Left lung (tissue), 14 donors: Measurements from ENCODE around the gene EMILIN1. TPM values are rescaled to one million over a fixed set of nuclear protein-coding genes. Genes with fewer than 3 reads are reported as not detected.

Experiments
- ATAC-seq: fragments of 200-7000 bp; cut with Tn5 transposase; one replicate; pipeline ENCODE4 v1.9.1; 2020; ENCODE audit warnings: moderate library complexity
- DNase-seq, 4 donors: peaks; one replicate each; pipeline ENCODE4 v3.0.0-alpha.2; 2013 to 2020
- H3K27ac ChIP-seq, 2 donors: fragments of 200-600 bp; sonication (generic) in 1 of 2; one replicate each; pipeline versions ENCODE4 v1.5.0 to v1.8.0; 2020 to 2021
- H3K27me3 ChIP-seq, 2 donors: fragments of 200-600 bp; sonication (generic) in 1 of 2; one replicate each; pipeline versions ENCODE4 v1.5.0 to v1.8.0; 2020 to 2021
- H3K36me3 ChIP-seq, 2 donors: fragments of 200-600 bp; sonication (generic) in 1 of 2; one replicate each; pipeline versions ENCODE4 v1.5.0 to v1.8.0; 2020 to 2021
- H3K4me1 ChIP-seq, 2 donors: fragments of 200-600 bp; one replicate each; pipeline ENCODE4 v1.8.0; 2021
- H3K4me3 ChIP-seq, 2 donors: fragments of 200-600 bp; sonication (generic) in 1 of 2; one replicate each; pipeline versions ENCODE4 v1.5.0 to v1.8.0; 2020 to 2021; ENCODE audit warnings: mild to moderate bottlenecking in 1 of 2
- H3K9me3 ChIP-seq, 2 donors: fragments of 200-600 bp; sonication (generic) in 1 of 2; one replicate each; pipeline versions ENCODE4 v1.5.0 to v1.8.0; 2020 to 2021
- intact Hi-C, 2 donors: fragments of 100-400 bp; cut with DNase I; formaldehyde crosslinking; loops; one replicate each; pipeline versions ENCODE4 v1.11.2 to v1.14.2; 2022
- long read RNA-seq, 12 donors: library from polyadenylated mRNA in 2 of 12; unstranded in 2 of 12; transcript quantifications; one replicate each; pipeline ENCODE4 v2.0.0 and lab custom pipeline, GENCODE V29; 2019 to 2026
- polyA plus RNA-seq, 6 donors: library from polyadenylated mRNA; unstranded; fragments of 120-200 nt; gene quantifications; one replicate each; pipeline ENCODE4 v1.2.1, GENCODE V29; 2013; ENCODE audit not compliant: insufficient read length in 6 of 6
- total RNA-seq, 2 donors: library from RNA; stranded (reverse); fragmentation: NEBNext Ultra II Directional; extraction: Animal tissue kit (Norgen Biotek cat#: 25700); gene quantifications; one replicate each; pipeline ENCODE4 v1.2.1, GENCODE V29; 2021
- TF ChIP-seq, protein P1 (sequence below), 2 donors: fragments of 200-600 bp; sonication (generic) in 1 of 2; IDR thresholded peaks; one replicate each; pipeline versions ENCODE4 v1.5.0 to v1.8.0; 2021; ENCODE audit warnings: antibody characterized with exemption in 2 of 2
- donor health status: DM: no; HTN: yes; CAD: no.
- donor health status: DM: no; HTN: no; CAD: no.

EMILIN1 gene
- 100 to 1,000 TPM; 151 to 161 TPM for total RNA-seq
- 100 to 1,000 TPM; 137 to 268 (median 197) TPM for polyA plus RNA-seq
- long read RNA-seq, donor 1, transcript EMILIN1-201 (8 exons, 3,943 nt) = major isoform, 13 of 128 reads
- long read RNA-seq, donor 1, partial matches to known transcripts = 115 of 128 reads
- long read RNA-seq, donor 1, other reads (novel, unspliced or antisense) = 0 of 128 reads
- long read RNA-seq, donor 2, transcript EMILIN1-201 (8 exons, 3,943 nt) = major isoform, 11 of 153 reads
- long read RNA-seq, donor 2, partial matches to known transcripts = 132 of 153 reads
- long read RNA-seq, donor 2, other reads (novel, unspliced or antisense) = 9 of 153 reads
- long read RNA-seq, donor 3, transcript EMILIN1-201 (8 exons, 3,943 nt) = major isoform, 19 of 77 reads
- long read RNA-seq, donor 3, partial matches to known transcripts = 39 of 77 reads
- long read RNA-seq, donor 3, other reads (novel, unspliced or antisense) = 19 of 77 reads
- long read RNA-seq, donor 4, partial matches to known transcripts = 4 of 4 reads
- long read RNA-seq, donor 4, other reads (novel, unspliced or antisense) = 0 of 4 reads
- long read RNA-seq, donor 5, transcript EMILIN1-201 (8 exons, 3,943 nt) = major isoform, 8 of 101 reads
- long read RNA-seq, donor 5, partial matches to known transcripts = 93 of 101 reads
- long read RNA-seq, donor 5, other reads (novel, unspliced or antisense) = 0 of 101 reads
- long read RNA-seq, donor 6, transcript EMILIN1-201 (8 exons, 3,943 nt) = major isoform, 13 of 64 reads
- long read RNA-seq, donor 6, partial matches to known transcripts = 42 of 64 reads
- long read RNA-seq, donor 6, other reads (novel, unspliced or antisense) = 9 of 64 reads
- long read RNA-seq, donor 7, transcript EMILIN1-201 (8 exons, 3,943 nt) = major isoform, 6 of 23 reads
- long read RNA-seq, donor 7, partial matches to known transcripts = 16 of 23 reads
- long read RNA-seq, donor 7, other reads (novel, unspliced or antisense) = 0 of 23 reads
- long read RNA-seq, donor 8, transcript EMILIN1-201 (8 exons, 3,943 nt) = major isoform, 16 of 186 reads
- long read RNA-seq, donor 8, partial matches to known transcripts = 158 of 186 reads
- long read RNA-seq, donor 8, other reads (novel, unspliced or antisense) = 12 of 186 reads
- long read RNA-seq, donor 9 = 0 reads
- long read RNA-seq, donor 10, partial matches to known transcripts = 4 of 4 reads
- long read RNA-seq, donor 10, other reads (novel, unspliced or antisense) = 0 of 4 reads
- long read RNA-seq, donor 11, partial matches to known transcripts = 0 of 3 reads
- long read RNA-seq, donor 11, other reads (novel, unspliced or antisense) = 0 of 3 reads
- long read RNA-seq, donor 12, transcript EMILIN1-201 (8 exons, 3,943 nt) = major isoform, 14 of 54 reads
- long read RNA-seq, donor 12, partial matches to known transcripts = 39 of 54 reads
- long read RNA-seq, donor 12, other reads (novel, unspliced or antisense) = 0 of 54 reads

DNA sequence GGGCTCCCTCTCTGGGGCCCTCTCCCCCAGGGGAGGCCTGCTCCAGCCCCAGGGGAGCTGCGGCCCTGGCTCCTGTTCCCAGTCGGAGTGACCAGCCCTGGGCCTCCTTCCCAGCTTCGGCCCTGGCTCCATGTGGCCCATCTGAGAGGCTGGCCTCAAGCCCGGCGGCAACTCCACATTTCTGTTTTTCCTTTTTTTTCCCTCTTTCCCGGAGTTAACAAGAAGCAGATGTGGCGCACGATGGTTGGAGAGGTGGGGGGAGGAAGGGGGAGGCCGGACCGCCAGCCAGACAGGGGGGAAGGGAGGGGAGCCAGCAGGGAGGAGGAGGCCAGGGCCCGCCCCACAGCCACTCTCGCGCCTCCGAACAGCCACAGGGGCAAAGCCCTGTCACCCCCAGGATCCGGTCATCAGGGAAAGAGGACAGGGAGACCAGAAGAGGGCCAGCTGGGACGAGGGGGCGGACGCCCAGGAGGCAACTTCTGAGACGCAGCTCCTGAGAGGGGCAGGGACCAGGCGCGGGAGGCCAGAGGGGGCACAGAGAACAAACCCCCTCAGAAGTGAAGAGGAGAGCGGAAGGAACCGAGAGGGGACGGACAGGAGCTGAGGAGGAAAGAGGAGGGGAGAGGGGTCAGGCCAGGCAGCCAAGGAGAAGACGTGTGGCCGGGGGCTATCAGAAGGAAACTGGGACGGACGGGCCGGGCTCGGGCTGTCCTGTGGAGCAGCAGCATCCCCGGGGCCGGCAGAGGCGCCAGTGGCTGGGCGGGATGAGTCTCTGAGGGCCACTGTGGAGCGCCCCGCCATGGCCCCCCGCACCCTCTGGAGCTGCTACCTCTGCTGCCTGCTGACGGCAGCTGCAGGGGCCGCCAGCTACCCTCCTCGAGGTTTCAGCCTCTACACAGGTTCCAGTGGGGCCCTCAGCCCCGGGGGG, at the start of gene EMILIN1:
Gene EMILIN1, plus strand, starts transcription at position 349 of the 928 bp plus-strand sequence. Its CDS starts 451 bp downstream, at position 800.
- peaks cover 0 to 13% of the 10 kb centered on the region in 2 donors for H3K27me3 ChIP-seq
- DNase-seq (peak; percentile 79 to 96 (median 88)), ATAC-seq (peak; percentile 55)
- peaks cover 25 to 78% of the 10 kb centered on the region in 2 donors for H3K4me1 ChIP-seq
- H3K36me3 ChIP-seq = peaks cover 0 to 5% of the 10 kb centered on the region in 2 donors
- intact Hi-C loops = no loop called here
- TF ChIP-seq, protein P1, sequence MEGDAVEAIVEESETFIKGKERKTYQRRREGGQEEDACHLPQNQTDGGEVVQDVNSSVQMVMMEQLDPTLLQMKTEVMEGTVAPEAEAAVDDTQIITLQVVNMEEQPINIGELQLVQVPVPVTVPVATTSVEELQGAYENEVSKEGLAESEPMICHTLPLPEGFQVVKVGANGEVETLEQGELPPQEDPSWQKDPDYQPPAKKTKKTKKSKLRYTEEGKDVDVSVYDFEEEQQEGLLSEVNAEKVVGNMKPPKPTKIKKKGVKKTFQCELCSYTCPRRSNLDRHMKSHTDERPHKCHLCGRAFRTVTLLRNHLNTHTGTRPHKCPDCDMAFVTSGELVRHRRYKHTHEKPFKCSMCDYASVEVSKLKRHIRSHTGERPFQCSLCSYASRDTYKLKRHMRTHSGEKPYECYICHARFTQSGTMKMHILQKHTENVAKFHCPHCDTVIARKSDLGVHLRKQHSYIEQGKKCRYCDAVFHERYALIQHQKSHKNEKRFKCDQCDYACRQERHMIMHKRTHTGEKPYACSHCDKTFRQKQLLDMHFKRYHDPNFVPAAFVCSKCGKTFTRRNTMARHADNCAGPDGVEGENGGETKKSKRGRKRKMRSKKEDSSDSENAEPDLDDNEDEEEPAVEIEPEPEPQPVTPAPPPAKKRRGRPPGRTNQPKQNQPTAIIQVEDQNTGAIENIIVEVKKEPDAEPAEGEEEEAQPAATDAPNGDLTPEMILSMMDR (IDR thresholded peaks at IDR 0.05) = no peak
- H3K9me3 ChIP-seq = no peaks in the 10 kb centered on the region
- peak within 1 kb of the TSS; percentile 45 for H3K4me3 ChIP-seq
- H3K27ac ChIP-seq = peak within 1 kb of the TSS; percentile 57 to 79

DNA sequence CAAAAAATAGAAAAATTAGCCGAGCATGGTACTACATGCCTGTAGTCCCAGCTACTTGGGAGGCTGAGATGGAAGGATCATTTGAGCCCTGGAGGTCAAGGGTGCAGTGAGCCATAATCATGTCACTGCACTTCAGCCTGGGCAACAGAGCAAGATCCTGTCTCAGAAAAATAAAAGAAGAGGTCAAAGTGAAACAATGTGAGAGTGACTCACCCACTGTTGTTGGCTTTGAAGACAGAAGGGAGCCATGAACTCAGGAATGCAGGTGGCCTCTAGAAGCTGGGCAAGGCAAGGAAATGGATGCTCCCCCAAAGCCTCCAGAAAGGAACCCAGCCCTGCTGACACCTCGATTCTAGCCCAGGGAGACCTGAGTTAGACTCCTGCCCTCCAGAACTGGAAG, 49.4 kb upstream of the EMILIN1 start:
- ATAC-seq (no peak), DNase-seq (no peak)
- peaks cover 11 to 18% of the 10 kb centered on the region in 2 donors for H3K4me1 ChIP-seq

DNA sequence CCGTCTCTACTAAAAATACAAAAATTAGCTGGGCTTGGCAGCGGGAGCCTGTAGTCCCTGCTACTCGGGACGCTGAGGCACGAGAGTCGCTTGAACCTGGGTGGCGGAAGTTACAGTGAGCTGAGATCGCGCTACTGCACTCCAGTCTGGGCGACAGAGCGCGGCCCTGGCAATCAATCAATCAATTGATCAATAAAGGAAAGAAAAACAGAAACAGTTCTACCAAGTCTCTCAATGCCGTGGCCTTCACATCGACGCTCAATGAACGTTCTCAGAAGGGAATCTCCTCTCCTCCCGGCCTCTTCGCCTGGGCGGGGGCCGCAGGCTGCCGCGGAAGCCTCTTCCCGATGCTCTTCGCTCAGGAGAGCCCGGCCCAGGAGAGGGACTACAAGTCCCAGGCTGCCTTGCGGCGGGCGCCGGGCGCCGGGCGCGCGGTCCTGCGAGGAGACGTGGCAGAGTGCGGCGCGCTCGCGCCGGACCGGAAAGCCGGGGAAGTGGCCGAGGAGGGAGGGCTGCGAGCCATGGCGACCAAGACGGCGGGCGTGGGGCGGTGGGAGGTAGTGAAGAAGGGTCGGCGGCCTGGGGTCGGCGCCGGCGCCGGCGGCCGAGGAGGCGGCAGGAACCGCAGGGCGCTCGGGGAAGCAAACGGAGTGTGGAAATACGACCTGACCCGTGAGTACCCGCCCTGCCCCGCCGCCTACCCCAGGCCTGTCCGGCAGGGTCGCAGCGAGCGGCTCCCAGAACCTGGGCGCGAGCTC, 45.7 kb upstream of the EMILIN1 start, which contains the start of gene TMEM214:
Gene TMEM214, plus strand, starts transcription at position 471 of the 758 bp plus-strand sequence. Its CDS starts 51 bp downstream, at position 522.
- ATAC-seq = peak; percentile 99

More for the DNA sequence above, 49.4 kb upstream of the EMILIN1 start:
- Histone ChIP-seq H3K27me3 (no peaks in the 10 kb centered on the region), H3K9me3 (no peaks in the 10 kb centered on the region), H3K36me3 (peaks cover 0 to 35% of the 10 kb centered on the region in 2 donors), H3K27ac (no peak overlapping the region), H3K4me3 (no peak overlapping the region)
- intact Hi-C loops = no loop called here
- TF ChIP-seq, protein P1 (IDR thresholded peaks at IDR 0.05) = no peak

More for the DNA sequence above, 45.7 kb upstream of the EMILIN1 start, which contains the start of gene TMEM214:
- peak within 1 kb of the TSS; percentile 92 to 95 for H3K4me3 ChIP-seq
- DNase-seq = peak; percentile 78 to 99 (median 91)
- TF ChIP-seq, protein P1 (IDR thresholded peaks at IDR 0.05) = peak in 1 of 2 donors; percentile 23
- peaks cover 19 to 32% of the 10 kb centered on the region in 2 donors for H3K4me1 ChIP-seq
- no peaks in the 10 kb centered on the region for H3K9me3 ChIP-seq
- H3K27me3 ChIP-seq = no peaks in the 10 kb centered on the region
- H3K27ac ChIP-seq = peak within 1 kb of the TSS; percentile 82 to 84
- peaks cover 3 to 34% of the 10 kb centered on the region in 2 donors for H3K36me3 ChIP-seq
- intact Hi-C loops = loop anchor here in 1 of 2 donors (10.0 kb wide), 1 partner anchor 52 kb away; the partner anchor contains the start of gene KHK
